Measurements from ENCODE around the gene CHST13.

Gene CHST13

GRCh38 chr3:126484148-126484547, 39.8 kb upstream of the CHST13 start:
- H3K36me3 Mint-ChIP-seq: no peaks in the 10 kb centered on the region
- H3K4me3 Mint-ChIP-seq: no peak overlapping the region
- ATAC-seq: no peak
- no peaks in the 10 kb centered on the region for H3K4me1 Mint-ChIP-seq
- no peak overlapping the region for H3K27ac Mint-ChIP-seq
- H3K27me3 Mint-ChIP-seq: no peaks in the 10 kb centered on the region
- no peaks in the 10 kb centered on the region for H3K9me3 Mint-ChIP-seq

GRCh38 chr3:126484662-126485061, 39.3 kb upstream of the CHST13 start:
- Mint-ChIP-seq H3K4me3 (no peak overlapping the region), H3K9me3 (no peaks in the 10 kb centered on the region), H3K27me3 (no peaks in the 10 kb centered on the region), H3K27ac (no peak overlapping the region), H3K36me3 (no peaks in the 10 kb centered on the region), H3K4me1 (no peaks in the 10 kb centered on the region)
- no peak for ATAC-seq

GRCh38 chr3:126485176-126485897, 38.6 kb upstream of the CHST13 start:
- Mint-ChIP-seq H3K4me3 (no peak overlapping the region), H3K27me3 (no peaks in the 10 kb centered on the region), H3K9me3 (no peaks in the 10 kb centered on the region), H3K4me1 (no peaks in the 10 kb centered on the region), H3K27ac (no peak overlapping the region), H3K36me3 (no peaks in the 10 kb centered on the region)
- no peak for ATAC-seq

- ATAC-seq: no peak
- H3K36me3 Mint-ChIP-seq: no peaks in the 10 kb centered on the region
- no peaks in the 10 kb centered on the region for H3K4me1 Mint-ChIP-seq
- no peaks in the 10 kb centered on the region for H3K27me3 Mint-ChIP-seq
- no peak overlapping the region for H3K4me3 Mint-ChIP-seq
- no peak overlapping the region for H3K27ac Mint-ChIP-seq
- H3K9me3 Mint-ChIP-seq: no peaks in the 10 kb centered on the region
Observed at GRCh38 chr3:126485956-126486355, 38.0 kb upstream of the CHST13 start.

GRCh38 chr3:126486360-126486847, 37.6 kb upstream of the CHST13 start:
- H3K4me3 Mint-ChIP-seq: no peak overlapping the region

DNA sequence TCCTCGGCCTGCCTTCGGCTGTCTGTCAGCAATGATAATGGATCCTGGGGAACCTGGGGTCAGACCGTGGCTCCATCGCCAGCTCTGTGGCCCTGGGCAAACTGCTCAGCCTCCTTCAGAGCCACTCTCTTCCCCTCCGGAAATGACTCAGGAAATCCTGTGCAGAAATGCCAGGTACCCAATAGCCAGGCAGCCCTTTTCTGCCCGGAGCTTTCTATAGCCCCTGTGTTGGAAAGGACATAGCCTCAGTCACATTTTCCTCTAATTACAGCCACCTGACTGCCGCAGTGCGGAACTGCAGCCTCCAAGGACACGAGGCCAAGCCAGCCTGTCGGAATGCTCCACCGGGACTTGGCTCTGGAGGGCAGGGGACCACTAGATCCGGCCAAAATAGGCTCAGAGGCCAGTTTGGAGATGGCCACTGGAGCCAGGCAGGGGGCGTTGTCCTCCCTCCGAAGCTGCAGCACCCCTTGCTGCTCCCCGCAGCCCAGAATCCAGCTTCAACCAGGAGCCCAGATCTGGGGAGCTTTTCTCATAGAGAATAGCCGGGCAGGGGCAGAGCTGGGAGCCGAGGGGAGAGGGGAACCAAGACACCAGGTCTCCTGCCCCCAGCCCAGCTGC, 36.7 kb upstream of the CHST13 start:
- Mint-ChIP-seq H3K9me3 (no peaks in the 10 kb centered on the region), H3K36me3 (no peaks in the 10 kb centered on the region), H3K27ac (no peak overlapping the region), H3K4me1 (no peaks in the 10 kb centered on the region), H3K27me3 (no peaks in the 10 kb centered on the region), H3K4me3 (no peak overlapping the region)
- ATAC-seq: no peak

More at GRCh38 chr3:126486360-126486847, 37.6 kb upstream of the CHST13 start:
- no peak for ATAC-seq
- no peaks in the 10 kb centered on the region for H3K9me3 Mint-ChIP-seq
- no peaks in the 10 kb centered on the region for H3K36me3 Mint-ChIP-seq
- no peak overlapping the region for H3K27ac Mint-ChIP-seq
- H3K4me1 Mint-ChIP-seq: no peaks in the 10 kb centered on the region
- no peaks in the 10 kb centered on the region for H3K27me3 Mint-ChIP-seq

DNA sequence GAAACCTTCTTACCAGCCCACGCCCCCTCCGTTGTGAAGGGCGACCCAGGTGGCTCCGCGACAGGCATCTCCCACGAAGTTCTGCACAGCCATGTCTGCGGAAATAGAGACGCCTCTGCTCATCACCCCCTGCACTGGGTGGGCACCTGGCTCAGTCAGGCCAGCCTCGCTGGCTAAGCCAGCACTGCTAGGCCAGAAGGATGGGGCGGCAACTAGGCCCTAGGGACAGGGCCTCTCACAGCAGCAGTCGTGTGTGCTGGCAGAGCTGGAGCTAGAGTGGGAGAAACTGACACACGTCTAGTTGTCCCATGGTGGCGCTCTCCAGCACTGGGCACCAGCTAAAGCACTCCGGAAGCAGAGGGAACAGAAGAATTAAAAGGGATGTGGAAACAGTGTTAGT, 35.8 kb upstream of the CHST13 start:
- Mint-ChIP-seq H3K27me3 (no peaks in the 10 kb centered on the region), H3K27ac (no peak overlapping the region), H3K36me3 (no peaks in the 10 kb centered on the region), H3K9me3 (no peaks in the 10 kb centered on the region), H3K4me3 (no peak overlapping the region), H3K4me1 (no peaks in the 10 kb centered on the region)
- ATAC-seq: no peak

DNA sequence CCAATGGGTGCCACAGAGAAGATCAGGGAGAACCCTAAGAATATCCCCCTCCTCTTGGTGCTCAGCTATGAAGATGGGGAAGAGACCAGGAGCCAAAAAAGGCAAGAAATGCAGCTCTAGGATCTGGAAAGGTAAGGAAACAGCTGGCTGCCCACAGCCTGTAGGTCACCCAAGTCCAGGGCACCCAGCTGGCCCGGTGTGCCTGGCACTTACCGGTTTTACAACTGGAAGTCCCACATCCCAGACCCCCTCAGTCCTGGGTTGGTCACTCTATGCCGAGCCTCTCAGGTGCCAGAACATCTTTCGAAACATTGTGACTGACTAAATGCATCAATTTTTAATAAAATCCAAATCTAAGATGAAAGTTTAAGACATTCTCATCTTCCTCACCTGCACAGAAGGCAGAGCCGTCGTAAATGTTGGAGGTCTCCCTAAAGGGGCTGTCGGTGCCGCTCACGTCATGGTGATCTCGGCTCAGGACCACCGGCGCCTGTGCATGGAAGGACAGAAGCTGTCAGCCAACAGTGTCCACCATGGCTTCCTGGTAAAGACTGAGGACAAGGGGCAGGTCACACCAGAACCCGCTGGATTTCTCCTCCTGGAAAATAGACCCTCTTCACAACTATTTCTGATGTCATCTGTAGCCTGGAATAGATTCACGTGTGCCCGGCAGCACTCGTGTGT, 34.9 kb upstream of the CHST13 start:
- no peak overlapping the region for H3K27ac Mint-ChIP-seq
- H3K9me3 Mint-ChIP-seq: no peaks in the 10 kb centered on the region
- H3K36me3 Mint-ChIP-seq: no peaks in the 10 kb centered on the region
- no peak for ATAC-seq
- H3K4me3 Mint-ChIP-seq: no peak overlapping the region
- no peaks in the 10 kb centered on the region for H3K27me3 Mint-ChIP-seq
- H3K4me1 Mint-ChIP-seq: no peaks in the 10 kb centered on the region

- no peaks in the 10 kb centered on the region for H3K36me3 Mint-ChIP-seq
- no peaks in the 10 kb centered on the region for H3K9me3 Mint-ChIP-seq
- ATAC-seq: no peak
- H3K27me3 Mint-ChIP-seq: no peaks in the 10 kb centered on the region
- H3K4me3 Mint-ChIP-seq: no peak overlapping the region
- no peaks in the 10 kb centered on the region for H3K4me1 Mint-ChIP-seq
- H3K27ac Mint-ChIP-seq: no peak overlapping the region
Observed at GRCh38 chr3:126490619-126491018, 33.3 kb upstream of the CHST13 start.

DNA sequence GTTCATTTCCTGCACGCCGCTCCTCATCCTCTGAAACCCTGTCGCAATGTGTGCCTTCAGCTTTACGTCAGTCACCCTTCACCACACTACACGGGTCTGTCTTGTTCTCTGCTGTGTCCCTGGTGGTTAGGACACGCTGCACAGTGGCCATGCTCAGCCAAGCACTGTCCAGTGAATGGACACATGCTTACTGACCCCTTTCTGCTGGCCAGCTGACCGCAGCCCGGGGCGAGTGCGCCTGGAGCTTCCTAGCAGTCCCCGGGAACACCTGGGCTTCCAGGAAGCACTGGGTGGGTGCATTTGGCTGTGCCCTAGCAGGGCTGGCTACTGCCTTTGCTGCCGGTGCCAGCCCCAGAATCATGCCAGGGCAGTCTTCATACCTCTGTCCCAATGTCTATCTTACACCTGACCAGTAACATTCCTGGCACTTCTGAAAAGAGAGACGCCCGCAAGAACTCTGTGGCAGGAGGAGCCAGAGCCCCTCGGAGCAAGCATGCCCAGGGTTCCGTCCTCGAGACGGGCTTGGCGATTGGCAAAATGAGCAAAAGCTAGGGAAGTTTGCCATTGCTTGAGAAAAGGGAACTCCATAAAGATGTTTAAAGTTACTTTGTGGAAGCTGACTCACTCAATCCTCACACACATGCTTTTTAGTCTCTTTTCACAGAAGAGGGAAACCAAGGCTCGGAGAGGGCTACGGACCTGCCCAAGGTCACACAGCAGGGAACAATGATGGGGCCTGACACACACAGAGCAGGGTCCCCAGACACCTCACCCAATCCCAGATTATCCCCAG, 32.5 kb upstream of the CHST13 start:
- H3K27me3 Mint-ChIP-seq: no peaks in the 10 kb centered on the region
- H3K27ac Mint-ChIP-seq: no peak overlapping the region
- no peak for ATAC-seq

GRCh38 chr3:126493051-126493450, 30.9 kb upstream of the CHST13 start:
- ATAC-seq: no peak
- Mint-ChIP-seq H3K27me3 (no peaks in the 10 kb centered on the region), H3K4me3 (no peak overlapping the region), H3K4me1 (no peaks in the 10 kb centered on the region), H3K27ac (no peak overlapping the region), H3K9me3 (no peaks in the 10 kb centered on the region), H3K36me3 (no peaks in the 10 kb centered on the region)

More for the DNA sequence above, 32.5 kb upstream of the CHST13 start:
- Mint-ChIP-seq H3K4me1 (no peaks in the 10 kb centered on the region), H3K4me3 (no peak overlapping the region), H3K9me3 (no peaks in the 10 kb centered on the region), H3K36me3 (no peaks in the 10 kb centered on the region)

DNA sequence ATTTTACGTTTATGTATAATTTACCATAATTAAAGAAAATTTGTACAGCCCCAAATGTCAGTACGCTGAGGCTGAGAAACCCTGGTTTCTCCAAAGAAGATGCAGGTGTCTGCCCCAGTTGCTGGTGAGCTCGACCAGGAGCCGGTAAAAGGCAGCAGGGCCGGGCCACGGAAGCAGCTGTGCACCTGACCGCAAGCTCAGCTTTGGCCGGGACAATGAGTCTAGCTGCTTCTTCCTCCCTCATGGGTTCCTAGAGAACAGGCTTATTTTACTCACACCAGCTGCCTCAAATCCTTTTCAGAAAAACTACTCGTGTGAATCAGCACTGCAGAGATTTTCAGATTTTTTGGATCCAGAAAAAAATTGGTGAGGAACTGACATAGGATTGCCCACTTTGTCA, 30.2 kb upstream of the CHST13 start:
- Mint-ChIP-seq H3K4me3 (no peak overlapping the region), H3K27me3 (no peaks in the 10 kb centered on the region), H3K4me1 (no peaks in the 10 kb centered on the region), H3K36me3 (no peaks in the 10 kb centered on the region), H3K27ac (no peak overlapping the region), H3K9me3 (no peaks in the 10 kb centered on the region)
- ATAC-seq: no peak

DNA sequence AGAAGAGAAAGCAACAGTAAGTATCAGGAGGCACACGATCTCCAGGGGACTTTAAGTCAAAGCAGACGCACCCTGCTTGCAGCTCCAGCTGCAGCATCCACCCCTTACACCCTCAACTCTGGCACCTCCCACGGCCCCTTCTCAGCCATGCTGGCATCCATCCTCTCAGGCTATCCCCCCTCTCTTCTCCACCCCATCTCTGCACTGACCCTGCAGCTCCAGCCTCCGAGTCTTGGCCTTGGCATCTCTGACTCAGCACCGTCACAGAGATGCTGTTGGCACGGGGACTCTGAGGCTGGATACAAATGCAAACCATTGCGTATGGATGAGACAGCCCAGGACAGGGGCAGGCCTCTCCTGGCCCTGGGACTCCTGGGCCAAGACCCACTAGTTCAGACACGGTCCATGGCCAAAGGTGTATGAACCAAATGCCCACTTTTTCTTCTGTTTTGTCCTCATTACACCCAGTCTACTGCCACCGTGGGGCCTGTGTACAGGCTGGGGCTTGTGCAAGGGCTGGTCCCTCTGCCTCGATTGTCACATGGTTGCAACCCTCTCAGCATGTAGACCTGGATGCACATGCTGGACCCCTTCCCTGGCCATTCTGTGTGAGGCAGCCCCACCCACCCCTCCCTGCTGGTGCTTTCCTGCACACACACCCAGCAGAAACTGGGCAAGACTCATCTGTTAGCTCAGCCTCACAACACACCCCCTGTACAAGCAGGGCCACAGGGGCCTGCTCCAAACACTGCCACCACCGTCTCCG, 29.6 kb upstream of the CHST13 start:
- Mint-ChIP-seq H3K36me3 (no peaks in the 10 kb centered on the region), H3K27ac (no peak overlapping the region), H3K4me3 (no peak overlapping the region), H3K9me3 (no peaks in the 10 kb centered on the region), H3K27me3 (no peaks in the 10 kb centered on the region), H3K4me1 (no peaks in the 10 kb centered on the region)
- ATAC-seq: peak; percentile 2

- no peak for ATAC-seq
Observed at GRCh38 chr3:126494970-126495230, 29.1 kb upstream of the CHST13 start.

DNA sequence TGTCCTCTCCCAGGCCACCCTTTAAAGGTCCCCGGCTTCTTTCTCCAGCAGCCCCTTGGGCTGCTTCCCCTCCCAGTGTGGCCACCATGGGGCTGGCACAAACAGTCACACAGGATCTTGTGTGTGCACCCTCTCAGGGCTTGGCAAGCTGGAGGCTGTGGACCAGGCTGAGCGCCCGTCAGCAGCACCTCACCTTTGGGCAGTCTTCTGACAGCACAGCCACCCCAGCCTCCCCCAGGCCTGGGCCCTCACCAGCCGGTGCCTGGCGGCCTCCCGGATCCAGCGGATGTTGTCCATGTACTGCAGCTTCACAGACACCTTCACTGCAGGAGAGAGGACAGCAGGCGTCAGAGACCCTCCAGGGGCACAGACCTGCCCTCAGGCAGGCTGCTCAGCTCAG, 28.2 kb upstream of the CHST13 start:
- no peaks in the 10 kb centered on the region for H3K36me3 Mint-ChIP-seq
- no peak overlapping the region for H3K27ac Mint-ChIP-seq
- no peaks in the 10 kb centered on the region for H3K27me3 Mint-ChIP-seq
- H3K4me1 Mint-ChIP-seq: no peaks in the 10 kb centered on the region
- H3K4me3 Mint-ChIP-seq: no peak overlapping the region
- no peak for ATAC-seq
- no peaks in the 10 kb centered on the region for H3K9me3 Mint-ChIP-seq

More at GRCh38 chr3:126494970-126495230, 29.1 kb upstream of the CHST13 start:
- Mint-ChIP-seq H3K4me1 (no peaks in the 10 kb centered on the region), H3K4me3 (no peak overlapping the region), H3K36me3 (no peaks in the 10 kb centered on the region), H3K27me3 (no peaks in the 10 kb centered on the region), H3K9me3 (no peaks in the 10 kb centered on the region), H3K27ac (no peak overlapping the region)

Data from stimulated activated memory B cell treated with anti-CD40 and anti-IgM and Interleukin-4, amounts not matched to agents 10 μg/mL and 1 μg/mL and 100 μg/mL, for 72 hours (primary cell).